CD4-positive, alpha-beta T cell treated with Interleukin-15 for 1 hour (primary cell): ENCODE measurements around the gene PBX3.

Experiments
- DNase-seq: peaks from one replicate; pipeline ENCODE4 v3.0.0-alpha.2; 2020

Gene PBX3

GRCh38 chr9:125747053-125747764, at the start of gene PBX3:
Gene PBX3 (plus strand): TSS chr9:125747373.
- DNase-seq, result peak; percentile 59

DNA sequence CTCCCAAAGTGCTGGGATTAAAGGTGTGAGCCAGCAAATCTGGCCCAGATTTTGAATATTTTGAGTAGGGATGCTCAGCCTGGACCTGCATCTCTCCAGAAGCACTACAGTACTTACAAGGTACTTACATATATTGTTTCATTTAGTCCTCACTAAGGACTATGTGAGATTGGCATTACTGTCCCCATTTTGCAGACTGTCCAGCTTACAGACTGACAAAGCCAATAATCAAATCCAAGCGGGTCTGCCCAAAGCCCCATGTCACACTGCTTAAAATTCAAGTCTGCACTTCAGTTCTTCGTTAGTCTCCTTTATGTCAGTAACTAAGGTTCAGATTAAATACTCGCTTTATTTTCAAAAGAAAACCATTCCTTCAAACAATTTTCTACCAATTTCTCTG, 47.3 kb upstream of the PBX3 start:
- DNase-seq, result no peak

DNA sequence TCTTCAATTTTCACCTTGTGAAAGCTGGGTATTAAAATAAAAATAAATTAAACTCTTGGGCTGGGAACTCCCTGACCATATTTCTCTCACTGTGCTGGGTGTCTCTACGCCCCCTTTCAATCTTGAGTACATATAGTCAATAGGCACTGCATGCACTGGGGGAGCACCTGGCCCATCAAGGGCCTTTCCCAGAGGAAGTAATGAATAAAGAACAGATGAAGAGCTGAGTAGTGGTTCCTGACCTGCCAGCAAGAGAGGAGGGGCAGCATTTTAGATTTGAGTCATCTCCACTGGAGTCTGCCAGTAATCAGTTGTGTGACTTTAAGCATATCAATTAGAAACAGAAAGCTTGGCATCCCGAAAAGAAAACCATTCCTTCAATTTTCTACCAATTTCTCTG, 46.4 kb upstream of the PBX3 start:
- no peak for DNase-seq

GRCh38 chr9:125701351-125701750, 45.8 kb upstream of the PBX3 start:
- DNase-seq, result no peak

GRCh38 chr9:125703662-125704061, 43.5 kb upstream of the PBX3 start:
- DNase-seq, result no peak

DNA sequence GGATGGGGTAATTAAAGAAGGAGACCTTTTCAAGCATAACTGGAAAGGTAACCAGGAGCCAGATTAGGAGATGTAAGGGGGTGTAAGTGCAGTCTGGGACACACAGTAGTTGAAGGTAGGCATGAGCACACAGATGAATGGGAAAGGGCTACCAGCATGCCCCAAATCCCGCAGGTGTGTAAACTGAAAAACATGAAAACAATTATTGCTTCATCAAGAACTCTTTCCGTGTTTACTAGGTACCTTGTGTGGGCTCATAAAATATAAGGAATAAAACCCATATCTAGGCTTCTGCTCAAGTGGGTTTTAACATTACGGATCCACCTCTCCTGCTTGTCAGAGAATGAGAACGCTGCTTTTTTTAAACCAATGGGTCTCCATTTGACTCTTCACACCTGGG, 41.3 kb upstream of the PBX3 start:
- no peak for DNase-seq

DNA sequence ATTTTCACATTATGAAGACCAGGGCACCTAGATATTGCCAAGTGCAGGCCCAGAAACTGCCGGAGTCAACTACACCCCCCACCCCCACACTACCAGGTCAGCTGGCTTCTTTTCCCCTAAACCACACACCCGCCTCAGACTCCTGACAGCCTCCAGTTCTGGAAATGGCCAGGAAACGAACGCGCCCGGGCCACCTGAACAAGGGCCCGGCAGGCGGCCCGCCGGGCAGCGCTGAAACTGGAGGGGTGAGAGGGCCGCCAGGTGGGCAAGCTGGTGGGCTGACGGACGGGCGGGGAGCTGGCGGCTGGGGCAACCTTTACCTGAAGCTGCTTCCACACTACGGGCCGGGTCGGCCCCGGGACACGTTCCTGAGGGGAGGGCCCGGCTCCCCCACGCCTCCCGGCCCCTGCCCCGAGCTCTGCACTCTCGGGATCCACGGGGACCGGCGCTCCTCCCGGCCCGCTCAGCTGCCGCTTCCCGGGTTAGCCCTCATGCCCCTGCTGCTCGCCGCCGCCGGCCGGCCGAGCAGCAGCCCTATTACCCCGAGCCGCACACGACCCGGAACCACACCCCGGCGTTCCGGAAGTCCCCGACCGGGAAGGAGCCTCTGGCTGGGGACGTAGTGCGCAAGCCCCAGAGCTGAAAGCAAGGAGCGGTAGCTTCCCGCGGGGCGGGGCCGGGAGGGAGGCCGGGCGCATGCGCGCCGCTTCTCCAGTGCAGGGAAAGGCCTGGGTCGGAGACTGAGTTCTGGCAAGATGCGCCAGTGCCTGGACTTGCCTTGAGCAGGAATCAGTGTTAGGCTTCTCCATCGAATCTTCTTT, 40.3 kb upstream of the PBX3 start, which contains the start of gene MAPKAP1:
MAPKAP1 (minus strand) TSS at position 558 of the 821 bp plus-strand sequence. CDS start 34,634 bp downstream, outside the sequence.
- DNase-seq, result peak; percentile 95

GRCh38 chr9:125707472-125707804, 39.7 kb upstream of the PBX3 start:
- no peak for DNase-seq

DNA sequence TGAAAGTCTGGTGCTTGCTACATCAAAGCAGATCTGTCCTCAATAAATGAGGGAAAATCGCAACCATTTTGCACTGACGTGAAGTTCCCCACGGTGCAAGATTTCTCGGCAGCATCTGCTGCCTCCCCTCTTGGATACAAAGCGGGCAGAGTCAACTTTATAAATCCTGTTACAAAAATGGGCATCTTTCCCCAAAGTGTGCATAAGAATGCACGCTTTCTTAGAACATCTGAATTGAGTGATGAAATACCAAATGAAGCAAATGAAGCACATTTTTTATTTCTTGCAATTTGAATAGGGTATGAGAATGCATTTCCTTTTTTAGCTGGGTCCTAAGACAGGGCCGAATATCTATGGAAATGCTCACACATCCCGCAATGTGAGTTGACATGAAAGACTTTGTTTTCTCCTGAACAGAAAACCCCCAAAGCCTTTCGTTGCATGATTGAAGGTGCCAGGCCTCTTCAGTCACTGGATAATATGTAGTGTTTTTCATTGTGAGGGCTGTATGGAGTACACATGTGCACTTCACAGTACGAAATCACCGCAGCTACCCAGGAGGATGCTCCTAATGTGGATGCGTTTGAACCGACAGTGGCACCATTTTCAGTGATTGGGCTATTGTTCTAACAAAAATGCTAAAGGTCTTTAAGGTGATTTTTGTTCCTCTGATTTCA, 20.6 kb upstream of the PBX3 start:
- no peak for DNase-seq

DNA sequence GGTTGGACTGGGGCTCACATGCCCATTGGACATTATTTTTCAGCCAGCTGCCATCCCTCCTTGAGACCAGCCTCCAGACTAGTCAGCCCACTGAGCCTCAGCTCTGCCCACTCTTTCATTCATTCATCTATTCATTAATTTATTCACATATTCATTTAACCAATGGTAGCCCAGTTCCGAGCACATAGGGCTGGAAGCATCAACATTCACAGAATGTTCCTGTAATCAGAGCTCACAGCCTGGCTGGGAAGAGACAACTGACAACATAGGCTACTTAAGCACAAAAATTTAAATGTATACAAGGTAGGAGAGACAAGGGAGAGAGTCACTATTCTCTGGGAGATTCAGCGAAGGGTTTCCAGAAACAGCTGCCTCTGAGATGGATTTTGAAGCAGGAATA, 17.0 kb upstream of the PBX3 start:
- no peak for DNase-seq

GRCh38 chr9:125732562-125732961, 14.6 kb upstream of the PBX3 start:
- no peak for DNase-seq

- DNase-seq, result no peak
Measured at GRCh38 chr9:125739436-125739835, 7.7 kb upstream of the PBX3 start.

GRCh38 chr9:125742657-125743056, 4.5 kb upstream of the PBX3 start:
- DNase-seq, result no peak

DNA sequence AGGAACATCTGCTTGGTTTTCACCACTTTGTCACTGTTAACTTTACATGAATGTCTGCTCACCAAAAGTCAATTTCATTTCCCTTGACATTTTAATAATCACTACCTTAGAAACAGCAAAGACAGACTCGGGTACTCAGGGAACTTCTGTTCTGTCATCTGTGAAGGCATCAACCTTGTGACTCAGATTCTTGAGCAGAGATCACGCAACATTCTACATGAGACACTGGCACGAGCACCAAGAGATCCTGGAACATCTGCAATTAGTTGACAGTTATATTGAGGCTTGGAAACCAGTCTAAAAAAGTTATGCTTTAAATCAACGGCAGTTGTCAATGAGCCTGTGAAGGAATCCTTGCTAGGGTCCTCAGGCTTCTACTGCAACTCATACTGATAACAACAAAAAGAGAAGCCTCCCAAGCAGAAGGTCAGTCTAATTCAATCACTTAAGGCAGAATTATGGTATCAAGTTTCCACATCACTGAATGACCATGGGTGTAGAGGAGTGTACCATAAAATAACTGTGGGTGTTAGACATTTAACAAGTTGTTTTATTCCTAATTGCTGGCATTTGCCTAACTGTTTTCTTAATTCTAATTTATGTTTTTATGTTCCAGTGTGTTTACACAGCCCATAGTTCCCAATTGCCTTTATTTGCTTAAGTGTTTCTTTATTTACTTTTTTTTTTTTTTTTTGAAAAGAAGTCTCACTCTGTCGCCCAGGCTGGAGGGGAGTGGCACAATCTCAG, 3.3 kb upstream of the PBX3 start:
- no peak for DNase-seq

- no peak for DNase-seq
Measured at GRCh38 chr9:125744616-125745015, 2.6 kb upstream of the PBX3 start.

DNA sequence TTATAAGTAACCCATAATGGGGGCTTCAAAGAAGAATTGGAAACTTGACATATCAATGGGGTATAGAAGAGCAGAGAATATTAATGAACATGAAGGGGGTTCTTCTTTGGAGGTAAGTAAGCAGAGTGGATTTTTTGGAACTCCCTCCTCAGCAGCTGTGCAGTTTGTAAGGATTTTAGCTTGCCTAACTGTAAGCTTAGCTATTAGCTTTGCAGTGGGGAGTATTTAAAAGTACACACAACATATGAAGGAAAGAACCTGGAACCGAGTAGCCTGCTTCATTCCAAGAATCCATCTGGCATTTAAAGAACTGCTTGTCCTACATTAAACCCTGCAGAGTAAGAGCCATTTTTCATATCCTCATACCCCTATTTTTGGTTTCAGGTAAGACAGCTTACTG, 2.2 kb upstream of the PBX3 start:
- no peak for DNase-seq

DNA sequence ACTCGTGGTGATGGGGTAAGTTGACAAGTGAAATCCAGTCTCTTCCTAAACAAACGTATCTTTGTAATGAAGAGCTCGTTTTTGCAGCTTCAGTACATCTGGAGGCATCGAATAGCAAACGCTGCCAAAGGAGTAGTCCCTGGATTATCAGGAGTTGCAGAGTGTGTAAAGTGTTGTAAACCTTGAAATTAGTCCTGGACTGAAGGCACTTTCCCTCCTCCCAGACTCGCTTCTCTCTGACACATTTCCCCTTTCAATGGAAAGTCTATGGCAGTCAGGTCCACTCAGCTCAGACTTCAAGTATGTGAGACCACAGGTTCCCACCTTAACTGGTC, 1.5 kb upstream of the PBX3 start:
- no peak for DNase-seq

- DNase-seq, result peak; percentile 95
Measured at GRCh38 chr9:125746017-125746773, 978 bp upstream of the PBX3 start.

- no peak for DNase-seq
Measured at GRCh38 chr9:125746774-125747052, 460 bp upstream of the PBX3 start.

GRCh38 chr9:125747765-125748445, 732 bp downstream of the PBX3 start:
- DNase-seq, result no peak

DNA sequence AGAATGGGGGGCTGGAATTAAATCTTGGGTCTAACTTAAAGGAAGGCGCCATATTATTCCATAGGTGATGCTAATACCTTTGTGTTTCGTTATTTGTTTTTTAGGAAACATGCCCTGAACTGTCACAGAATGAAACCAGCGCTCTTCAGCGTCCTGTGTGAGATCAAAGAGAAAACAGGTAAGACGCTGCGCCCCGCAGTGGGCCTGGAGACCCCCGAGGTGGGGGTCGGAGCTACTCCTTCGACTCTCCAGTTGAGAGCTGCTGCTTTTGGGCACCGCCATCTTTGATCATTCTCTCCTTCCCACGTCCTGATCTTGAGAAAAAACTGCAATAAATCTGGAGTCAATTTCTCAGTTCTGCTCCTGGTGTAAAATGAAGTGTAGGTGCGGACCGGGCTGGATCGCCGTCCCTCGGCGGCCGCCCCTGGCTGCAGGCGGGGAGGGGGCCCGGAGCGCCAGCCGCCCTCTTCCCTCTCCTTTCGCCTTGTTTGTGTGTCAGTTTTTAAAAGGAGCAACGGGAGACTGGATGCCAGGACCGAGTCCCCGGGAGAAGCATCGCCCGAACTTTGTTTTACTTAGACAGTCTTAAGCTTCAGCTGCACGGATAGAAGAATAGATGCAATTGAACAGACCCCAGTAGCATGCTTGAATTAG, 1.4 kb downstream of the PBX3 start:
- DNase-seq, result no peak
